HL-60 (cell line): ENCODE measurements around the gene GTF2E1.

Experiments
- DNase-seq, 2 experiments: peaks; one replicate each; pipeline ENCODE4 v3.0.0-alpha.2; 2010 to 2020; ENCODE audit warnings: low read depth in 1 of 2, low spot score in 1 of 2
- H3K27ac ChIP-seq: fragments of 250-450 bp; sonication (Bioruptor Pico); replicated peaks from 2 replicates; pipeline ENCODE4 v1.5.1; 2020; ENCODE audit warnings: mild to moderate bottlenecking, moderate library complexity
- H3K27me3 ChIP-seq: fragments of 250-450 bp; sonication (Bioruptor Pico); 2 replicates; pipeline ENCODE4 v1.5.1; 2021; ENCODE audit warnings: mild to moderate bottlenecking, moderate library complexity; ENCODE audit not compliant: insufficient read depth, poor library complexity, severe bottlenecking
- H3K4me3 ChIP-seq: replicated peaks from 2 replicates; pipeline ENCODE4 v1.5.1; 2011; ENCODE audit warnings: mild to moderate bottlenecking, control low read depth, low read length; ENCODE audit not compliant: insufficient read depth
- CTCF ChIP-seq: IDR thresholded peaks from one replicate; pipeline ENCODE4 v1.5.1; 2011; ENCODE audit warnings: low read length, control low read depth, inconsistent platforms; ENCODE audit not compliant: insufficient read depth
- GABPA ChIP-seq: IDR thresholded peaks from 2 replicates; pipeline ENCODE4 v1.6.1; 2012; ENCODE audit warnings: low read depth
- POLR2AphosphoS5 ChIP-seq: IDR thresholded peaks from 2 replicates; pipeline ENCODE4 v1.6.1; 2012; ENCODE audit warnings: low read depth
- REST ChIP-seq: IDR thresholded peaks from 2 replicates; pipeline ENCODE4 v1.6.1; 2012; ENCODE audit warnings: low read depth; ENCODE audit not compliant: insufficient replicate concordance
- SPI1 ChIP-seq: IDR thresholded peaks from 2 replicates; pipeline ENCODE4 v1.6.1; 2012; ENCODE audit warnings: low read depth, mild to moderate bottlenecking, borderline replicate concordance

GTF2E1 gene

GRCh38 chr3:120749843-120750242, 7.3 kb downstream of the GTF2E1 start:
- TF ChIP-seq POLR2AphosphoS5 (no peak), SPI1 (no peak), REST (no peak), CTCF (no peak), GABPA (no peak)
- H3K27ac ChIP-seq, result no peak overlapping the region
- H3K27me3 ChIP-seq, result no peaks in the 10 kb centered on the region
- no peak overlapping the region for H3K4me3 ChIP-seq
- no peak for DNase-seq

- TF ChIP-seq POLR2AphosphoS5, result no peak
- no peak for TF ChIP-seq REST
- TF ChIP-seq GABPA, result no peak
- no peak for TF ChIP-seq CTCF
- no peak for TF ChIP-seq SPI1
- Histone ChIP-seq H3K4me3 (no peak overlapping the region), H3K27me3 (no peaks in the 10 kb centered on the region), H3K27ac (no peak overlapping the region)
- no peak for DNase-seq
Measured at GRCh38 chr3:120752230-120752629, 9.7 kb downstream of the GTF2E1 start.

- no peak for DNase-seq
- no peak overlapping the region for H3K4me3 ChIP-seq
- no peaks in the 10 kb centered on the region for H3K27me3 ChIP-seq
- no peak overlapping the region for H3K27ac ChIP-seq
- TF ChIP-seq GABPA, result no peak
- no peak for TF ChIP-seq CTCF
- TF ChIP-seq SPI1, result no peak
- TF ChIP-seq REST, result no peak
- no peak for TF ChIP-seq POLR2AphosphoS5
Measured at GRCh38 chr3:120752865-120753264, 10.3 kb downstream of the GTF2E1 start.
